HG03460 (cell line): Measurements from ENCODE around the gene IGF2.
"Not testable (repeated sequence)": the region's sequence is repeated elsewhere in the genome, so short reads cannot be mapped to it uniquely, and the experiment has no call there.

Experiments used
- ATAC-seq: cut with Tn5 transposase; IDR thresholded peaks from one replicate; pipeline ENCODE4 v1.9.1; 2021; ENCODE audit not compliant: unreplicated experiment

IGF2 gene

GRCh38 chr11:2124736-2125484 is 14.3 kb downstream of the IGF2 start:
- not testable (repeated sequence) for ATAC-seq

- ATAC-seq, result no peak
These were observed 15.6 kb downstream of the IGF2 start for GRCh38 chr11:2123628-2123960.

- ATAC-seq, result no peak
These were observed 16.1 kb downstream of the IGF2 start for GRCh38 chr11:2122907-2123627.

DNA sequence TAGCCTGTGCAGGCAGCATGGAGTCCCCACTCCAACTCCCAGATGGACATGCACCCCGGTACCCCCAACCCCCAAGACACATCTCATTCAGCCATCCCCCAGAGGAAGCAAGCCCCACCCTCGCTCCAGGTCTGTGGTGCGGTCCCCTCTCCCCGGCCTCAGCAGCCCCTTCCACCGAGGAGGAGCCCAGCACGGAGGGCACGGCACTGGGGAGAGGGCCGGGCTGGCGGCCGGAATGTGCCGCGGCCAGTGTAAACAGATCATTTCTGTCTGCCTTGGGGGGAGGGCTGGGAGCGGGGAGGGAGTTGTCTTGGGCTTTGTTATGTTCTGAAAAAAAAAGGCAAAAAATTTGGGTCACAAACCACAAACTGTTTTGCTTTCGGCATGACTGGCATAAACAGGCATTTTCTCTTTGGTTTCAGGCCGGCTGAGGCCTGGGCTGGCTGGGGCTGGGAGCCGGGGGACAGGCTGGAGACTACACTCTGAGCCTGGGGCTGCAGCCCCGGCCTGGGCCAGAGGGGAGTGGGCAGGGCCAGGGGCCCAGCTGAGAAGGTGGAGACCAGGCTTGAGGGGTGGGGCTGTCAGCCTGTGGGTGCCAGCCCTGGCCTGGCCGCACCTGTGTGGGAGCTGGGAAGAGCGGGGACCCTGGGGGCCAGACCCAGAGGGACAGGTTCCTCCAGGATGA is 16.8 kb downstream of the IGF2 start:
- ATAC-seq, result no peak

- no peak for ATAC-seq
These were observed 17.7 kb downstream of the IGF2 start for GRCh38 chr11:2121227-2122130.

GRCh38 chr11:2120359-2121100 is 18.7 kb downstream of the IGF2 start:
- no peak for ATAC-seq

DNA sequence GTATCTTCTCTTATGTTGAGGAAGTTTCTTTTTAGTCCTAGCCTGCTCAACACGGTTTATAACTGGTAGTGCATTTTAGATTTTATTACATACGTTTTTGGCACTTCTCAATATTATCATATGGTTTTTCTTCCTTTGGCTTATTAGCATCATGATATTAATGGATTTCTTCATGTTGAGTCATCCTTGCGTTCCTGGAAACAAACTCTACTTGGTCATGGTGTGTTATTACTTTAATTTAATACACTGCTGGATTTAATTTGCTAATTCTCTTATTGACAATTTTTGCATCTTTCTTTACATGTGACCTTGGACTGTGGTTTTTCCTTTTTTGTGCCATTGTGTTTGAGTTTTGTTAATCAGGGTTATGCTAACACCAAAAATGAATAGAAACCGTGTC is 20.5 kb downstream of the IGF2 start:
- no peak for ATAC-seq

GRCh38 chr11:2116680-2117079 is 22.5 kb downstream of the IGF2 start:
- no peak for ATAC-seq

GRCh38 chr11:2115308-2115707 is 23.9 kb downstream of the IGF2 start:
- no peak for ATAC-seq

DNA sequence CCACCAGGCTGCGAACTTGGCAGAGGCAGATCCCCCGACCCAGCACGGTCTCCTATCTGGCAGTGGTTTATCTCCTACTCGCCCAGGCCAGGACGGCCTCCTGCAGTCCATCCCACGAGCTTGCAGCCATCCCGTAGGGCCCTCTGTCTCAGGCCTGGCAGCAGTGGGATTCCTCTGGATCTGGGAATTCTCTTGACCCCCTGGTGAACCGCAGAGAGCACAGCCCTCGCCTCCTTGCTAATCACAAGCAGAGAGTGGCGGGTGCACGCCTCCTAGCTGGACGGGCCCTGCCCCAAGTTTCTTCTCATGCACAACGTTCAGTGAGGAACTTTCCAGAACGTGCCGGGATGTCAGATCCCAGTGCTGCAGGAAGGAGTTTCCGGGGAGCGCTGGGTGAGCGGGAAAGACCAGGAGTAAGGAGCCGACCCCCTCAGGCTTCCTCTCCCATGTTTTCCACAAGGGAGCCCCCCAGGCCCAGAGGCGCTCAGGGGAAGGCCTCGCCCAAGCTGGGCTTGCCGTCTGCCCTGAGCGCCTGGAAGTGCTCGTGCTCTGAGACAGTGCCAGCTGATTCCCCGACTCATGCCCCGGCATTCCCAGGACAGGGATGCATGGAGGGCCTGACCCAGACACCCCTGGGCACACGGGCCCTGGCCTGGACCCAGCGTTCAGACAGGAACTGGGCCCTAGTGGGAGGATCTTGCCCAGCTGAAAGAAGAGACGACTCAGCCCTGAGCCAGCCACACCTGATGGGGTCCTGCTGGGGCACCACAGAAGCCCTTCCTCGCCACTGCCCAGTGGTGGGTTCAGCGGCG is 24.6 kb downstream of the IGF2 start:
- ATAC-seq, result no peak

GRCh38 chr11:2113776-2114175 is 25.4 kb downstream of the IGF2 start:
- no peak for ATAC-seq

GRCh38 chr11:2110521-2110920 is 28.7 kb downstream of the IGF2 start:
- ATAC-seq, result no peak

DNA sequence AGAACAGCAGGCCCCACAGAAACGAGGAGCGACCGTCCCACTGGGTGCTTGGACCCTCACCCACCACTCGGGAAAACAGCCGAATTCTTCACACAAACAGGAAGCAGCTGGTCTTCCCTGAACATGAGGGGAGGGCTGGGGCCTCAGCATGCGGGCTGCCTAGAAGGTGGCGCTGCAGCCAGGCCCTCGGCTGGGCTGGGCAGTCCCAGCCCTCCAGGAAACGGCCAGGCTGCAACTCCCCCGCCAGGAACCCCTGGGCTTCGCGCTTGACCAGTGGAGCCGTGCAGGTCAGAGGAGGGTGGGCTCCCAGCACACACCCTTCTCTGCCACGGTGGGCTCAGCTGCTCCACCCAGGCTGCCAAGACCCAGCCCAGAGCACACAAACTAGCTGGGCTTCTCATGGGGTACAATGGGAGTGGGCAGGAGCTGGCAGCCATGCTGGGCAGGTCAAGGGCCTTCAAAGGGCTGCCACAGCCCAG is 29.6 kb downstream of the IGF2 start:
- no peak for ATAC-seq

DNA sequence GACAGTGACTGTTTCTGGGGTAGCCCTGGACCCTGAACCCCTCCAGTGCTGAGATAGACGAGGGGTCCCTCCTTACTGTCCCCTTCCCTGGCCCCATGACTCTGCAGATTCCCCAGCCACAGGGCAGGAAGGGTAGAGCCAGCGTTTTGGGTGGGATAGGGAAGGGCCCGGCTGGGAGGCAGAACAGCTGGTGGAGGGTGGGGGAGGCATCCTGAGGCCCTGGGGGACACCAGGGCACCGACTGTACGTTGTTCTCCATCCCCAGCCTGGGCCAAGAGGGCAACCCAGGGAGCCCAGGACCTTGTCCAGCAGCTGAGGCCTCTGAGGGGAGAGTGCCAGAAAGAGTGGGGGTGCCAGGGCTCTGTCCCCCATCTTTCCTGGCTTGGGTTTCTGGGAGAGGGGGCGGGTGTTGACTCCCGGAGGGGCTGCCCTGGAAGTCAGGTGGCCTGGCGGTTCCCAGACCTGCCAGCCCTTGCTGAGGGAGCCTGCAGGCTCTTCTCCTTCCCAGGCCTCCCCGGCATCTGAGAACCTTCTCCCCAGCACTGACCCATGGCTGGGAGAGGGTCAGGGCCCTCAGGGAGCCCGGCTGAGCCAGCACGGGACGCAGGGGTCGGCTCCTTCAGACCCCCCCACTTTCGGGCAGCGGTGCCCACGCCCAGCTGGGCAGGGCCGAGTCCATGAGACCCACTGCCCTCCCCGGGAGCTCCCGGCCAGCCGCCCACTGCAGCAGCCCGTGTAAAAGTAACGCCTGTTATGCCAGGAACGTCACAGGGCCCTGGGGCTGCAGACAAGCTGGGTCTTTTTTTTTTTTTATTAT is 30.3 kb downstream of the IGF2 start:
- no peak for ATAC-seq

DNA sequence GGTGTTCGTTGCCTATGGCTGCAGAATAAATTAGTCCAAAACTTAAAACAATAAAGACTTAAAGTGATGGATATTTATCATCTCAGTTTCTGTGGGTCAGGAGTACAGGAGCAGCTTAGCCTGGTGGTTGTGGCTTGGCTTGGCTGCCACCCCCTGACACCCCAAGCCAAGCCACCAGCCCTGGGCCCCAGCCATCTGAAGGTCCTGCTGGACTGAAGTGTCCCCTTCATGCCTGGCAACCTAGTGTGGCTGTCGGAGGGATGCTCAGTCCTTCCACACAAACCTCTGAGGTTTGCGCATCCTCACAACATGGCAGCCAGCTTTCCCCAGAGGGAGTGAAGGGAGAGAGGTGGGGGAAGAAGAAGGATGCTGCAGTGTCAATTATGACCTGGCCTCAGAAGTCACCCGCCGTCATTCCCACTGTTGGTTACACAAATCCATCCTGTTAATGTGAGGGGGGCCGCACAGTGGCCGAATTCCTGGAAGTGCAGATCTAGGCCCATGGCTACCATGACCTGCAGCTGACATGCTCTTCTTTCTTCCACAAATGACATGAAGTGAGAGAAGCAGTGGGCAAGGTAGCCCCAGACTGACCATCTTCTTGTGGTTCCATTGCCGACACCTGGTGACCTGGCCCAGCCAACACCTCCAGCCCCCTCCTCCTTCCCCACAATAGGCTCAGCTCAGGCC is 31.1 kb downstream of the IGF2 start:
- ATAC-seq, result no peak

DNA sequence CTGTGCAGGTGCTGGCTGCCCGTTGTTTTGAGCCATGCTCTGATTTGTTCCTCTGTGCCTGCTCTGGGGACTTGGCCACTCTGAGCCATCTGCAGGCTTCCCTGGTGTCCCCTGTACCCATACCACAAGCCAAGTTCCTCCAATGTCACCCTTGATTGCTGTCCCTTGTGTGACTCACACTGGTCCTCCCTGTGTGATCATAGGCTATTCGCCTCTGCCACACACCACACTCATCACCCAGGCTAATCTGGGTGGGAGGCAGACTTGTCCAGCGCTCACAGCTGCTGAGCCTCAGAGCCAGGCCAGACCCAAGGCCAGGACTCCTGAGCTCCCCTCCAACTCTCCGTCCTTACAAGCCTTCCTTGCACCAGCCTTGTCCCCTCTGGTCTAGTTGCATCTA is 31.7 kb downstream of the IGF2 start:
- ATAC-seq, result no peak

DNA sequence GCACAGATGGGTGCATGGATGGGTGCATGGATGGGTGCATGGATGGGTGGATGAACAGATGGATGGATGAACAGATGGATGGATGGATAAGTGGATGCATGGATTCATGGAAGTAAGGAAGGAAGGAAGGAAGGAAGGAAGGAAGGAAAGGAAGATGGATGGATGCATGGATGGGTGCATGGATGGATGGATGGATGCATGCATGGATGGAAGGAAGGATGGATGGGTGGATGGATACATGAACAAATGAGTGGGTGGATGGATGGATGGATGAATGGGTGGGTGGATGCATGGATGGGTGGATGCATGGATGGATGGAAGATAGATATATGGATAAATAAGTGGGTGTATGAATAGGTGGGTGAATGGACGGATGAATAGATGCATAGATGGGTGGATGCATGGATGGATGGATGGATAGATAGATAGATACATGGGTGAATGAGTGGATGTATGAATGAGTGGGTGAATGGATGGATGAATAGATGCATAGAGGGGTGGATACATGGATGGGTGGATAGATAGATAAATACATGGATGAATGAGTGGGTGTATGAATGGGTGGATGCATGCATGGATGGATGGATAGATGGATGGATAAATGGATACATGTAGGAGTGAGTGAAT is 32.5 kb downstream of the IGF2 start:
- no peak for ATAC-seq

- ATAC-seq, result no peak
These were observed 33.7 kb downstream of the IGF2 start for GRCh38 chr11:2105511-2105910.
